A549 treated with GW870086 at 1 μM for 4 hours (cell line): ENCODE measurements around the gene PMM2. TPM values are rescaled to one million over a fixed set of nuclear protein-coding genes. Genes with fewer than 3 reads are reported as not detected.

Source experiments
- total RNA-seq: library from RNA; stranded (reverse); fragments of 200-300 nt; extraction: Qiagen RNA extraction; gene quantifications from 5 replicates; pipeline ENCODE4 v1.2.3, GENCODE V29; 2022; ENCODE audit warnings: low read depth

Gene PMM2
- 93.4 to 101 TPM (median 96.8 TPM) in 5 replicates for total RNA-seq

DNA sequence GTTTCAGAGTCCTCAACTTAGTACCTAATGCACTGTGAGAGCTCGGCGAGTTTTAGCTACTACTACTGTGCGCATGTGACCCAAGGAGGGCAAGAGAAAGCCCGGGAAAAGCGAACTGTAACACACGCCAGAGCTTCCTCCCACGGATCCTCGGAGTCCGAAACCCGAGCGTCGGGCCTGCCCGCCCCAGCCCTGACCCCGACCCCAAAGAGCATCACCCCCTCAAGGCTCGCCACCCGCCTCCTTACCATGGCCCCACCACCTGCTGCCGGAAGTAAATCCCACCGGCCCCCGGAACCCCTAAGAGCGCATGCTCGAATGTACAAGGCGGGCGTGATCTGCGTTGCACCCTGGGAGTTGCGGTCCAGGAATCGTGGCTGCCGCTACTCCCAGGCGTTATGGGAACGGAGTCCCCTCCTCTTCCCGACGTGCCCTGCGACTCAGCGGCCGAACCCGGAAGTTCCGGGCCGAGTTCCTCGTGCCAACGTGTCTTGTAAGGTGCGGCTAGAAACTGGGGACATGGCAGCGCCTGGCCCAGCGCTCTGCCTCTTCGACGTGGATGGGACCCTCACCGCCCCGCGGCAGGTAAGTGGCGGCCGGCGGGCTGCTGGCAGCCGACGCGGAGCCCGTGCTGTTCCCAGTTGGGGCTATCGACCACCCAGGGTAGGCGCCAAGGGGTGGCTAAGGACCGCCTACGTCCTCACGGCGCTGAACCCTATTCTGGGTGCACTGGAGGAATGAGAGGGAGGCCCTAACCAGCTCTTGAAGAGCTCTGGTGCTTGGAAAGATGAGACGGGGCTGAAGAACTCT, at the start of gene PMM2, which contains the start of gene TMEM186:
PMM2 (plus strand) TSS at position 476 of the 810 bp plus-strand sequence; CDS start at position 520, 44 bp downstream.
TMEM186 (minus strand) TSS at position 276 of the 810 bp plus-strand sequence; CDS start at position 251, 25 bp downstream.

DNA sequence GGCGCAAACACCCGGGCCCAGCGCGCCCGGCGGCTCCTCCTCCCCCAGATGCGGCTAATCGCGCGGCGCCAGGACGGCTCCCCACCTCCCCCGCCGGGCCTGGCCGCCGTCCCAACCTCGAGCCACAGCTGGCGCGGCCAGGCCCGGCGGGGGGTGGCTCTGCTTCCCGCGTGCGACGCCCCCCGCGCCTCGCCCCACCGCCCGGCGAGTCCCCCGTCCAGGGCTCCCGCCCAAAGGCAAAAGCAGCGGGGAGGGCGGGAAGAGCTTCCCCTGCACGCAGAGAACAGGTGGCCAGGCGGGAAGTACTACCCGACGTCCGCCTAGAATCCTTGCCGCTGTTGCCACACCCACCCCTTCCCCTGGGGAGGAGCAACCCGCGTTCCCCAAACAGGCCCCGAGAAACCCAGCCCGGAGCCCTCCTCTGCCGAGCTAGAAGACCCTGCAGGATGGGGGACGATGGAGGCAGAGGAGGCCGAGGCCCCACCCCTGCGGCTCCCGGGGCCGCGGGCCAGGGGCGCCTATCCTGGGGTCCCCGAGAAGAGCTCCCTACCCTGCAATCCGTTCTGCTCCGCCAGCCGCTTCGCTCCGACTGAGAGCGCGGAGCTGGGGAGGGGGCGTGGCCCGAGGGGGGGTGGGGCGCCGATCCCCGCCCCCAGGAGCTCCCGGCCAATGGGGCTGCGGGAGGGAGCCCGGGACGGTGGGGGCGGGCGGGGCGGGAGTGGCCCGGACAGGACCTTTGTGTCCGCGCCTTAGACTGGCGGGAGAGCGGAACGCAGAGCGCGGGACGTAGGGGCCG, 71.0 kb downstream of the PMM2 start, which contains the start of gene CARHSP1:
CARHSP1 (minus strand) TSS at position 591 of the 796 bp plus-strand sequence. CDS start 9,678 bp downstream, outside the sequence.

DNA sequence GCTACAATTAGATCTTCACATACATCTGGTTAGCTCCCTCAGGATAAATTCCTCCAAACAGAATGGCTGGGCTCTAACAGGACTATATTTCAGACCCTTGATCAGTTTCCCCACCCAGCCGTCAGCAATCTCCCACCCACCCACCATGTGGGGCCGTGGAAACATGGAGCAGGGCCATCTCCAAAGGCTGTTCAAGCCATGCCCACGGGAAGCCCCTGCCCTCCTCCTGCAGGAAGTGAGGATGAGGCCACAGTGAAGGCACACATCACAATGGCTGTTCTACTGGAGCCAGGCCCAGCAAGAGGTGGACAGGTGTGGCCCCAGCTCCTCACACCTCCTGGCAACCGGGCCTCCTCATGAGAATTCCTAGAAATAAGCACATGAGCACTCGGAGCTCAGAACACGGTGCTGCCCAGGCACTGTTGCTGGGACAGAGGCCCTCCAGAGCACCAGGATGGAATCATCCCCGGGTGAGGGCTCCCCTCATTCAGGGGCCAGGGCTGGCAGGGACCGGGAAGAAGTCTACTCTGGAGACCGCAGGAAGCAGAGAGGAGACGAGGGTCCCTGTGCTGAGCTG, 84.5 kb downstream of the PMM2 start, which contains the start of gene LITAFD:
LITAFD (plus strand) TSS at position 311 of the 577 bp plus-strand sequence. CDS start 2,005 bp downstream, outside the sequence.

Other genes starting within 250 kb of the PMM2 start
- gene TMEM114, start 207.3 kb upstream of the PMM2 start, total RNA-seq, result not detected in 5 replicates
- gene METTL22, start 176.1 kb upstream of the PMM2 start, total RNA-seq, result 25.4 to 25.8 TPM (median 25.7 TPM) in 5 replicates
- 0.17 to 0.48 TPM (median 0.35 TPM) in 5 replicates for gene ABAT, start 123.2 kb upstream of the PMM2 start, total RNA-seq
- 12.7 to 14.7 TPM (median 14.4 TPM) in 5 replicates for gene TMEM186, start 200 bp upstream of the PMM2 start, total RNA-seq
- 139 to 166 TPM (median 162 TPM) in 5 replicates for gene CARHSP1, start 71.2 kb downstream of the PMM2 start, total RNA-seq
- gene LITAFD, start 84.5 kb downstream of the PMM2 start, total RNA-seq, result not detected in 5 replicates
- gene USP7, start 166.1 kb downstream of the PMM2 start, total RNA-seq, result 75.0 to 86.2 TPM (median 78.0 TPM) in 5 replicates